ENCODE results near the gene SHC1. TPM values are rescaled to one million over a fixed set of nuclear protein-coding genes. Genes with fewer than 3 reads are reported as not detected.

Gene SHC1
- total RNA-seq, 1 donor from 2014 or later = 251 TPM

DNA sequence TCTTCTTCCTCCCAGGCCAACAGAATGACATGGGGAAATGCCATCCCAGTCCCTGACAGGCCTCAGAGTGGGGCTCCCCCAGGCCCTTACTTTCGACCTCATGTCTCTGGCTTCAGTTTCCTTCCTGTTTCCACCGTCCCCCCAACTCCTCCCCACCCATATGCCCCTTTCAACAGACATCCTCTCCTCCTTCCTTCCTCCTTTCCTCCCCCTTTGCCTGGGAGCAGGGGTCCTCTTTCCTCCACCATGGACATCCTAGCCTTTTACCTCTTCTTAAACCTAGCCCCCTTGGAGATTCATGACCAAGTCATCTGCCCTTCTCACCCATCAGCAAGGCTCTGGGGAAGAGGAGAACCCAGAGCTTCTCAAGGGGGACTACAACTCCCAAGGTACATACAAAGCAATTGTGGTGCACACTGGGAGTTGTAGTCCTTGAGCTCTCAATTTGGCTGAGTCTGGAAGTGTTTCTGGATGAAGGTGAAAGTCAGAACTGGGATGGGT, 36.1 kb upstream of the SHC1 start:
- no peak for DNase-seq (ENCODE audit: low spot score)
- Mint-ChIP-seq H3K4me1 (ENCODE audit: low read depth) (peaks cover 23% of the 10 kb centered on the region), H3K36me3 (ENCODE audit: low read depth) (no peaks in the 10 kb centered on the region), H3K27me3 (ENCODE audit: low read depth) (no peaks in the 10 kb centered on the region), H3K9me3 (ENCODE audit: low read depth) (no peaks in the 10 kb centered on the region), H3K27ac (ENCODE audit: unreplicated experiment) (no peak overlapping the region), H3K4me3 (ENCODE audit: unreplicated experiment) (no peak overlapping the region)
- TF ChIP-seq, protein P1, sequence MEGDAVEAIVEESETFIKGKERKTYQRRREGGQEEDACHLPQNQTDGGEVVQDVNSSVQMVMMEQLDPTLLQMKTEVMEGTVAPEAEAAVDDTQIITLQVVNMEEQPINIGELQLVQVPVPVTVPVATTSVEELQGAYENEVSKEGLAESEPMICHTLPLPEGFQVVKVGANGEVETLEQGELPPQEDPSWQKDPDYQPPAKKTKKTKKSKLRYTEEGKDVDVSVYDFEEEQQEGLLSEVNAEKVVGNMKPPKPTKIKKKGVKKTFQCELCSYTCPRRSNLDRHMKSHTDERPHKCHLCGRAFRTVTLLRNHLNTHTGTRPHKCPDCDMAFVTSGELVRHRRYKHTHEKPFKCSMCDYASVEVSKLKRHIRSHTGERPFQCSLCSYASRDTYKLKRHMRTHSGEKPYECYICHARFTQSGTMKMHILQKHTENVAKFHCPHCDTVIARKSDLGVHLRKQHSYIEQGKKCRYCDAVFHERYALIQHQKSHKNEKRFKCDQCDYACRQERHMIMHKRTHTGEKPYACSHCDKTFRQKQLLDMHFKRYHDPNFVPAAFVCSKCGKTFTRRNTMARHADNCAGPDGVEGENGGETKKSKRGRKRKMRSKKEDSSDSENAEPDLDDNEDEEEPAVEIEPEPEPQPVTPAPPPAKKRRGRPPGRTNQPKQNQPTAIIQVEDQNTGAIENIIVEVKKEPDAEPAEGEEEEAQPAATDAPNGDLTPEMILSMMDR (IDR thresholded peaks at IDR 0.05) = no peak

DNA sequence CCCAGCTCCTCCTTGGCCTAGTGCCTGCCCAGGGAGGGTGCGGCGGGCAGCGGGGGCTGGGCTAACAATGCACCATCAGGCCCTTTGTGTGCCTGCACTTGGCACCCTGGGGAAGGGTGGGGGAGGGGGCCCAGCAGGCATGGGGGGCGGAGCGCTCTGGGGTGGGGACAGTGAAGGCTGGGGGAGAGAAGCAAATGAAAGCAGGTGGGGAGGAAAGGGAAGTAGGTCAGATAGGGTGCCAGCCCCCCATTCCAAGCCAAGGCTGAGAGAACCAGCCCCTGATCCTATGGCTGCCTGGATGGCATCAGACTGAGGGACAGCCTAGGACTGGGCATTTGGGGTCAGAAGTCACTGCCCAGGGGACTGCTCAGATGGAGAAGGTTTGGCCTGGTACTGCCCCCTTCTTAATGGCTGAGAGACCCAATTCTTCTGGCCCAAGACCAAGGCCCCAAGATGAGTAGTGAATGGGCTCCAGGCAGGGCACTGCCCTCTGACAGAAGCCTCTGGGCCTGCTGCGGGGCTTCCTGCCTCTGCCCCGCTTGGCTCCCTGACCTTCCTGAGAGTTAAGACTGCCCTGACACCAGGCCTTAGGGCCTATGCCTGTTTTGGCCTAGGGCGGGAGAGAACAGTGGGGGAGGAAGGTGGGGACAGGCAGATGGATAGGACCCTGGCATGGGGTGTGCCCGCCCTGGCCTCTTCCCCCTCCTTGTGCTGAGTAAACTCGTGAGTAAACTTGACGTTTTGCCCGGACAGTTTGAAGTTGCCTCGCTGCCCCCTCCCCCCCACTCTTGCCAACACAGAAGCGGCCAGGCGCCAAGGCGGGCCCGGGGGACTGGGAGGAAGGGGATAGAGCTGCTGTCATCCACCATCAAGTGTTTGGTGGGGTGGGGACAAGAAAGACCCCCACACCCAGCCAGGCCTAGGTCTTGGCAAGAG, 34.8 kb upstream of the SHC1 start:
- H3K36me3 Mint-ChIP-seq (ENCODE audit: low read depth) = no peaks in the 10 kb centered on the region
- H3K4me3 Mint-ChIP-seq (ENCODE audit: unreplicated experiment) = no peak overlapping the region
- H3K9me3 Mint-ChIP-seq (ENCODE audit: low read depth) = no peaks in the 10 kb centered on the region
- TF ChIP-seq, protein P1 (IDR thresholded peaks at IDR 0.05) = no peak
- DNase-seq (ENCODE audit: low spot score) = no peak
- peak overlapping the region; percentile 96 for H3K27ac Mint-ChIP-seq (ENCODE audit: unreplicated experiment)
- H3K27me3 Mint-ChIP-seq (ENCODE audit: low read depth) = no peaks in the 10 kb centered on the region
- peaks cover 23% of the 10 kb centered on the region for H3K4me1 Mint-ChIP-seq (ENCODE audit: low read depth)

DNA sequence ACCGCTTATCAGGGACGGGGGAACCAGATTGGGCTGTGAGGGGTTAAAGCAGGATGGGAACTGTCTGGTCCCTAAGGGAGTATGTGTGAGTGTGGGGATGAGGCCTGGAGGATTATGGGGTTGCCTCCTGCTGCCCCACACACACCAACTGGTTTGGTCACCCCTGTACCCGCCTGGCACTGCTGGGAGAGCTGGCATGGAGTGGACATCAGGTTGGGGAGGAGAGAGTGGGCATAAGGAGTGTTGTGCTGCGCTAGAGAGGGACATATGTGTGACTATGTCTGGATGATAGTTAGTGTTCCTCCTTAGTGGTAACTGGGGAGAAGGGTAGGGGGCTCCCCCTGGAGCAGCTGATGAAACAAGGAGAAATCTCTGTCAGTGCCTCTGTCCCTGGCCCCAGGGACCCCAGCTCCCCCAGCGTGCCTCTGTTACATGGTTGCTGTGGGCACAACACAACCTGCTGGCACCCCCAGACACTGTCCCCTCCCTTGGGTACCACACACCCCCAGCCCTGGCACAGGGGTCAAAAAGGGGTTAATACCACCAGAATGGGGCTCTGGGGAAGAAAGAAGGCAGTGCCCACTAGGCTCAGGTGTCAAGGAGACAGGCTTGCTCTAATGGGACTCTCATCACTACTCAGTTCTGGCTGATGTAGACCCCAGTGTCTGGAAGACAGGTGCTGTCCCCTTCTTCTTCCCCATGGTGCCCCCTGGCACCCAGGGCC, 34.0 kb upstream of the SHC1 start:
- Mint-ChIP-seq H3K4me3 (ENCODE audit: unreplicated experiment) (peak overlapping the region; percentile 82), H3K27me3 (ENCODE audit: low read depth) (no peaks in the 10 kb centered on the region)

DNA sequence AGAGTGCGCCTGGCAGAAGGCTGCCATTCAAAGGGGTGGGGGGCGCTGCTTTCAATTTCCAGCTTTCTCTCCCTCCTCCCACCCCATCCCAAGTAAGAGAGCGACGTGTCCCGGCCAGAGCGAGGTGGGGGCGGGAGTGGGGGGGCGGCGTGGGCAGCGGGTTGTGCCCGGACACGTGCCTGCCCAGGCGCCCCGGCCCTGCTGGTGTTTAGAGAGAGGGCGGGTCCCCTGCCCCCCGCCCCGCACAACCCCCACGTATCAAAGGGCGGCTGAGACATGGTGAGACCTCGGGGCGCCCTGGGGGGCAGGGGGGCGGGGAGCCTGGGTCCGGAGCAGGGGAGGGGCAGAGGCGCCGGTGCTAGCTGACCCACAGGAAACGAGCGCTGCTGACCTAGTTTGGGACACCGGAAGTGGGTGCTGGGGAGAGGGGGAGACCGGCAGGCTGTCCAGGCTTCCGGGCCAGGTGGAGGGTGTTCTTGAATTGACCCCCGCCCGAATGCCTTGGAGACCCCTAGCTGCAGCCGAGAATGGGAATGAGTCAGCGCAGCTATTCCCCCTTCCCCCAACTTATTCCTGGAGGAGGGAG, 33.3 kb upstream of the SHC1 start:
- Mint-ChIP-seq H3K27ac (ENCODE audit: unreplicated experiment) (peak overlapping the region; percentile 96), H3K4me3 (ENCODE audit: unreplicated experiment) (peak overlapping the region; percentile 82), H3K27me3 (ENCODE audit: low read depth) (no peaks in the 10 kb centered on the region), H3K4me1 (ENCODE audit: low read depth) (peaks cover 36% of the 10 kb centered on the region), H3K9me3 (ENCODE audit: low read depth) (no peaks in the 10 kb centered on the region), H3K36me3 (ENCODE audit: low read depth) (no peaks in the 10 kb centered on the region)
- DNase-seq (ENCODE audit: low spot score) = no peak
- TF ChIP-seq, protein P1 (IDR thresholded peaks at IDR 0.05) = no peak

More for the DNA sequence above, 34.0 kb upstream of the SHC1 start:
- Mint-ChIP-seq H3K9me3 (ENCODE audit: low read depth) (no peaks in the 10 kb centered on the region), H3K27ac (ENCODE audit: unreplicated experiment) (peak overlapping the region; percentile 96), H3K4me1 (ENCODE audit: low read depth) (peaks cover 31% of the 10 kb centered on the region), H3K36me3 (ENCODE audit: low read depth) (no peaks in the 10 kb centered on the region)
- TF ChIP-seq, protein P1 (IDR thresholded peaks at IDR 0.05) = no peak
- DNase-seq (ENCODE audit: low spot score) = no peak

Data from chondrocyte (in vitro differentiated cells).